Activated CD4-positive, CD25-positive, alpha-beta regulatory T cell (primary cell): ENCODE results near the gene CUEDC1.

Experiments used
- DNase-seq, 4 experiments: peaks; one replicate each; lab custom pipeline; 2025; lab: John Stamatoyannopoulos, UW

Gene CUEDC1

DNA sequence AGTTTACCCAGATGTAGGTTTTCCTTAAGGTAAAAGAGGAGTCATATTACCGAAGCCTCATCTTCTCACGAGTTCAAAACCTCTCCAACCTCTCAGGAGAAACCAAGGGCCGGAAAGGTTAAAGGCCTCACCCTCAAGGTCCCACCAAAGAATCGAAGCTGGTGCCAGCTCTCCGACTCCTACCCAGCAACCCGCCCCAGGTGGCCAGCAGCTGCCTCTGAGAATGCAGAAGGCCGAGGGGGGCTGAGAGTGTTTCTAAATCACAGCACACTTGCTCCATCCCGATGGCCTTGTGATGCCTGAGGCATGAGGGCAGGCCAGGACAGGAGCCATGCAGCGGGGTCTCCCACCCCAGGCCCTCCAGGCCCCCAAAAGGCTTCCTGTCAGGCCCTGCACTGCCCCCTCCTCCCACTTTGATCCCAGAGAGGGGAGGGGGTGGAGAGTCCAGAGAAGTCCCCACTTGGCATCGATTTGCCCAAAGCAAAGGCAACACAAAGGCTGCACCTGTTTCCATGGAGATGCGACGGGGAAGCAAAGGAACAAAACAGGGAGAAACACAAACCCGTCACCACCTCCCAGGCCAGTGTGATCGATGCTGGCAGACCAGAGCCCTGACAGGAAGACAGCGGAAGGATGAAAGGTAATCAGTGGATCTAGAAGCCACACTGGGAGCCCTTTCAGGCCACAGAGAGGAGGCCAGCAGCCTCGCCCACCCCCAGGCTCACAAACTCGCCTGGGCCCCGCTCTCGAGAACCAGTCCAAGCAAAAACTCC, 39.0 kb downstream of the CUEDC1 start:
- no peak for DNase-seq

GRCh38 chr17:57915544-57915943, 39.7 kb downstream of the CUEDC1 start:
- DNase-seq, result no peak

DNA sequence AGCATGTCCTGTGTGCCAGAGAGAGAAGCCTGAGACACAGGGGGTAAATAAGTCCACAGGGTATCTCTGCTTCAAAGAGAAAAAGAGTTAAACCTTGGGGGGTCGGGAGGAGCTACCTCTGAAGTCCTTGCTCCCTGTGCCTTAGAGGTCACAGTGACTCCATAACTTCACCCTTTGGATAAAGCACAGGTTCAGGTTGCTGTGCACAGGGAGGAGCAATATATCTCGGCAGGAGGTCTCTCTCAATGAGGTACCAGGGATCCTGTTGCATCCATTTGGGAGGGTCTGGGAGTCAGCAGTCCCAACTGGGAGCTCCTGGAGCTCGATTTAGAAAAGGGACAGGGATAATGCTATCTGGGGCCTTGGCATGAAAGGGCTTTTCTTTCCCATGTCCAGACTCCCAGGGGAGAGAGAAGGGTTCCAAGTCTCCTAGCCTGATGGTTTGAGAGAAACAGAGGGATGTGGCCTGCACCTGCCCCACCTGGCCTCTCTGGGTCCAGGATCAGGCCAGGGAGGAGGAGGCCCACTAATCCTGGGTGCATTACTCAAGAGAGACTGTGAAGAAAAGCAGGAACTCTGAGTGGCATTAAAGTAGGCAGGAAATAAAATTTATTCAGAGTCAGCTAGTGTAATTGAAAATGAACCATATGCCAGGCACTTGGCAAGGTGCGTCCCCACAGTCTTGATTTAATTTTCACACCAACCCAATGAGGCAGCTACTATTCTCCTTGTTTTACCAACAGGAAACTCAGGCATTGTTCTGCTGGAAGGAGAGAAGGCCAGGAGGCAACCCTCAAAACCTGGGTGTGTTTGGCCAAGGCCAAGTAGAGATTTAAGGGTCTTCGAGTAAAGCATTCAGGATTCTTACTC, 40.7 kb downstream of the CUEDC1 start:
- DNase-seq, result no peak

GRCh38 chr17:57913575-57914272, 41.5 kb downstream of the CUEDC1 start:
- no peak for DNase-seq

DNA sequence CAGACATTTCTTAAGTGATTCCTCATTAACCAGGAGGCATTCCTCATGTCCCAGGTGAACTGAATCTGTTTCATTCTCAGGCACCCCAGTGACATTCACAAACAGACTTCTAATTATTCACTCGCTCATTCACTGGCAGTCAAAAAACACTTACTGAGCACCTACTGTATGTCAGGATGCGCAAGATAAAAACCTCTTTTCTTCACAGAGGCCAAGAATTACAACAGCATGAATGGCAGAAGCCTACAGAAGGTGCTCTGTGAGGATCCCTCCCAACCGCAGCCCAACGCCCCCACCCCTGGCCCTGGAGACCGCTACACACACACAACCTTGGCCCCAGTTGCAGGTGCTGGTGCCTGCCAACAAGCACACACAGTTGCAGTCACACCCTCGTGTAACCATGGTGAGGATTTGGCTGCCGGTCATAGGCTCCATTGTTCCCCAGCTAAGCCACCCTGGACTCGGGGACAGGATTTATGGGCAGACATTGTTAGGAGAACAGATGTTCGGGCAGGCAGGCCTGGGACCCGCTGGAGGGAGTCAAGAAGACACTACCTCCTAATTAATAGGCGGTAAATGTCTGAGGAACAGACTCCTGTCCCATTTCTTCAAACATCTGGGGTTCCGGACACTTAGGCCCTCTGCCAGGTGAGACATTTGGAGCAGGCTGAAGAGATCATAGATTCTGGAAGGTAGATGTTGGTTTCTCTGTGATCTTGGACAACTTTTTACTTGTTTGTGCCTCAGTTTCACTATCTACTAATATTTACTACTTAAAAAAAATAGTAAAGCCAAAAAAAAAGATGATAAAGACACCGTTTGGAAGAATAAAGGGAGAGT, 43.2 kb downstream of the CUEDC1 start:
- DNase-seq, result no peak

GRCh38 chr17:57910462-57911420, 44.5 kb downstream of the CUEDC1 start:
- no peak for DNase-seq

DNA sequence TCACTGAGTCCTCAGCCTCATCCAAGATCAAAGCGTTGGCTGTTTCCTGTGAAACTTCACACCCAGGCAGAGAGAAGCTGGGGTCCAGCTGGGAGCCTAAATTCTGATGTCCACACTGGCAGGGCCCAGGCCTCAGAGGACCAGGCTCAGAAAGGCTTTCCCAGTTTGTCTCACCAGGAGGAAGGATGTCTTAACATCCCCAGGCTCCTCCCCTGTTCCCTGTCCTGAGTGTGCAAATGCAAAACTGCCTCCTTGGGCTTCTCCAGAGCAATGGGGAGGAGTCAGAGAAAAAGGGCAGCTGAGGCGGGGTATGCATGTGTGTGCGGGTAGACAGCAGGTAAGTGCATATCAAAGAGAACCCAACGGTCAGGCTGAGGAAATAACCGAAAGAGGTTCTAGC, 45.7 kb downstream of the CUEDC1 start:
- DNase-seq, result no peak

DNA sequence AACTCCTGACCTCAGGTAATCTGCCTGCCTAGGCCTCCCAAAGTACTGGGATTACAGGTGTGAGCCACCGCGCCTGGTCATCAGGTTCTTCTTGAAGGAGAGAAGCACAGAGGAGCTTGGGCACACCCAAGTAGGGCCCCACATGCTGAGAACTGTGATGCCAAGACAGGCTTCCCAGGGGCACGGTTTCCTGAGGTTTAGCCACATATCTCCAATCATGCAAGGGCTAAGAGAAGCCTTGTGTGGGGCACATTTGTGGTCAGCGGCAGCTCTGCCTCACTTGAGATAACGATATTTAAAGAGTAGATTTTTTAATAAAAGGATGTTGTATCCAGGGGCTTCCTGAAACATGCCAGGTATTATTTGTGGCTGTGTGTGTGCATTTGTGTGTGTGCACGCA, 46.9 kb downstream of the CUEDC1 start:
- DNase-seq, result no peak

DNA sequence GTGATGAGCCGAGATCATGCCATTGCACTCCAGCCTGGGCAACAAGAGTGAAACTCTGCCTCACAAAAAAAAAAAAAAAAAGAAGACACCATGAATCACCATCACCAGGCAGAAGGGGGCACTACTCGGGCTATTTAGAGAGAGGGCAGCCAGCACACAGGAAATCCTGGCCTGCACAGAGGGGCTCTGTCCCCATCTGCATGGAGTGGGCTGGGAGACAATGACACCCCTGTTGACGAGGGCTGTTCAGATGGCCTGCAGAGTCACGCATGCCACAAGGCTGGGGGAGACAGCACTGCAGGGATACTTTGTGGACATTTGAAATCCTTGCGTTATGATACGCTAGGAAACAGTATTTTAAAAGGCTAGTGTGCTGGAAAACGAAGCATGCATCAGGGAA, 48.3 kb downstream of the CUEDC1 start:
- DNase-seq, result no peak

- no peak for DNase-seq
These were observed 49.2 kb downstream of the CUEDC1 start for GRCh38 chr17:57905875-57906455.

GRCh38 chr17:57903961-57904360, 51.3 kb downstream of the CUEDC1 start:
- DNase-seq, result no peak

DNA sequence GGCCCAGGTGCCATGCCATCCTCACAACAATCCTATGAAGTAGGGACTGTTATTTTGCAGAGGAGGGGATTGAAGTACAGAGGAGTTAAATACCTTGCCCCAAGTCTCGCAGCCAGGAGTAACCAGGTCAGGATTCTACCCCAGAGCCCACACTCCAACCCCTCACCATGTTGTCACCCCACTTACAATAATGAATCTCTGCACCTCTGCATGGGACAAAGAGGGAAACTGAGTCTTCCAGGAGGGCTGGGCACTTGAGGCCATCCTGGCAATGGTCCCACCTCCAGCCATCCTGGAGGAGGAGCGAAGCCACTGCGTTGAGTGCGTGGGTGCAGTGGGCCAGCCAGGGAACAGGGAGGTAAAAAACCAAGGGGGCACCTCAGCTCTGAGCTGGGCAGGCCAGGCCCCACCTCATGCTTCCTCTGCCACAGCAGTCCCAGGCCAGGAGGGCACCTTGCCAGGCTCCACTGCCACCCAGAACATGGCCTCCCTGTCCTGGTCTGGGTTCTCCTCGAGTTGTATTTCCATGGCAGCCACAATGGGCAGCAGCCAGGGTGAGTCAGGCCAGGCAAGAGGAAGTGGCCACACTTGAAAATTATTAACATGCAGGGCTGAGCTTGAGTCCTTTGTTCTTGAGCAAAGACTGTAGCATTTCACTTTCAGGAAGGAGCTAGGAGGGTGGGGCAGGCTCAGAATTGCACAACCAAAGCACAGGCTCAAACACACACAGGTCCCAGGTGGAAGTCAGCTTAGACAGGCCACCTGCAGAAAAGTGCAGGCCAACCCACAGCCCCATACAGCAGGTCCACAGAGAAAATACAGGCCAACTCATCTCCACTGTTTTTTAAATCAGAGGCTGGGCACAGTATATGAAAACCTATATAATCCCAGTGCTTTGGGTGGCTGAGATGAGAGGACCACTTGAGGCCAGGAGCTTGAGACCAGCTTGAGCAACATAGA, 52.1 kb downstream of the CUEDC1 start:
- DNase-seq, result no peak

- DNase-seq, result no peak
These were observed 53.0 kb downstream of the CUEDC1 start for GRCh38 chr17:57902117-57902799.

DNA sequence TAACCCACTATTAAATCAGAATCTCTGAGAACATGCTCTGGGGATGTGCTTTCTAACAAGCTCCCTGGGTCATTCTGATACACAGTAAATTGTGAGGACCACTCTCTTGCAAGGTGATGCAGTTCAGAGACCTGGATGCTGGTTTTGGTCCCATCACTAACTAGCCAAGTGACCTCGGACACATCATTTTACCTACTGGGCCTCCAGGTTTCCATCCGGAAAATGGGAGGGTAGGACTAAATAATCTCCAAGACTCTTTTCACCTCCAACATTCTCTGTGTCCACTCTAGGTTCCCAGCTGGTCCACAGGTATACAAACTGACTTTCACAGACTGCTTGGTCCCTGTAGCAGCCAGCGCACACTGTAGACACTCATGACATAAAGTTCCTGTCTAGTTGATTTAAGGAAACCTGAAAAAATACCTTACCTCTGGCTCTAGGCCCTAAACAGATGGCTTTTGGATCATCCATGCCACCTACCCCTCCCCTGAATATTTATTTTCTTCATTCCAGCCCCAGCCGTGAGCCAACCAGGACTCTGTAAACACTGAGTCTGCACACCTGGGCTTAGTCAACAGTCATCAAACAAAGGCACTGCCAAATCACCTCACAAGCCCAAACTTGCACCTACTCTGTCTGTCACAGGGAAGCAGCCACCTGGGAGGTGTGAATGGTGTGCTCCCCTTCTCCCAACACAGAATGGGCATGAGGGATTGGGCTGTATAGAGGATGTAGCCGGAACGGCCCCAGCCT, 54.0 kb downstream of the CUEDC1 start:
- DNase-seq, result no peak

GRCh38 chr17:57899822-57900221, 55.4 kb downstream of the CUEDC1 start:
- DNase-seq, result no peak

- no peak for DNase-seq
These were observed 55.8 kb downstream of the CUEDC1 start for GRCh38 chr17:57899391-57899790.

GRCh38 chr17:57898487-57899311, 56.5 kb downstream of the CUEDC1 start:
- DNase-seq, result no peak
